Peyer's patch (tissue), 4 donors: ENCODE data around the gene OR4C12. TPM values are rescaled to one million over a fixed set of nuclear protein-coding genes. Genes with fewer than 3 reads are reported as not detected.
"Not testable (repeated sequence)": the region's sequence is repeated elsewhere in the genome, so short reads cannot be mapped to it uniquely, and the experiment has no call there.

Experiments used
- DNase-seq, 3 donors: peaks; one replicate each; pipeline ENCODE4 v3.0.0-alpha.2; 2017 to 2019
- H3K27ac ChIP-seq, 4 donors: fragments of 200-600 bp; sonication (generic); one replicate each; pipeline ENCODE4 v1.5.1; 2016 to 2019
- H3K27me3 ChIP-seq, 2 donors: fragments of 200-600 bp; sonication (generic); one replicate each; pipeline ENCODE4 v1.5.1; 2019
- H3K36me3 ChIP-seq, 3 donors: fragments of 200-600 bp; sonication (generic); one replicate each; pipeline ENCODE4 v1.5.1; 2016 to 2019
- H3K4me1 ChIP-seq, 4 donors: fragments of 200-600 bp; sonication (generic); one replicate each; pipeline ENCODE4 v1.5.1; 2016 to 2019
- H3K4me3 ChIP-seq, 4 donors: fragments of 200-600 bp; sonication (generic); 1 replicate in 3 of 4; 2 replicates in 1 of 4; pipeline ENCODE4 v1.5.1; 2016 to 2019; ENCODE audit warnings: mild to moderate bottlenecking in 1 of 4
- H3K9me3 ChIP-seq, 4 donors: fragments of 200-600 bp; sonication (generic); one replicate each; pipeline ENCODE4 v1.5.1; 2016 to 2019; ENCODE audit warnings: mild to moderate bottlenecking in 1 of 4
- POLR2A ChIP-seq, 2 donors: fragments of 450-650 bp; IDR thresholded peaks; one replicate each; pipeline ENCODE4 v1.5.1; 2017; ENCODE audit warnings: antibody characterized with exemption in 2 of 2, mild to moderate bottlenecking in 2 of 2, moderate library complexity in 2 of 2
- total RNA-seq, 4 donors: library from RNA; depleted of rRNA; stranded (reverse); fragments of >200 nt; gene quantifications; one replicate each; pipeline ENCODE4 v1.1.0, GENCODE V29; 2016
- TF ChIP-seq, protein P1 (sequence below), 6 experiments: fragments of 450-650 bp in 4 of 6; fragments of 200-600 bp in 2 of 6; sonication (generic) in 1 of 6; IDR thresholded peaks; one replicate each; pipeline ENCODE4 v1.5.1; 2017 to 2019; ENCODE audit warnings: antibody characterized with exemption in 6 of 6, mild to moderate bottlenecking in 3 of 6, moderate library complexity in 1 of 6

The OR4C12 gene
- not detected for total RNA-seq

DNA sequence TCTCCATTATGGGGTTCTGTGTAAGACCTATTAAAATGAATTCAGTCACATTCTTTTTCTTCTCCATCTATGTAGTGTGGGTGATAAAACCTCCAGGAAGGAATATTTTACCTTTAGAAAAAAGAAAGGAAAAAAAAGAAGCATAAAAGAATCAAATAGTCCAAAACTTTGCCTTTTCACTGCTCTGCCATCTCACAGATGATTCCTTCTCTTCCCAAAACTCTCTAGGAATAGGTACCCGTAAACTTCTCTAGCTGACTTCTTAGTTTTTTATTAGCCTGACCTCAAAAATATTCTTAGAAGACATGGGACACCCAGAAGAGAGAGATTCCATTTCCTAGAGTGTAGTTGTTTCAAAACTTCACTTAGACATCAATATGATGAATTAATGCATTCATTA is at the start of gene OR4C12:
OR4C12 (minus strand) TSS at position 101 of the 400 bp plus-strand sequence; CDS start at position 67, 34 bp downstream.
- H3K9me3 ChIP-seq, H3K36me3 ChIP-seq, H3K27ac ChIP-seq, H3K4me3 ChIP-seq, H3K27me3 ChIP-seq, DNase-seq, H3K4me1 ChIP-seq: not testable (repeated sequence)

DNA sequence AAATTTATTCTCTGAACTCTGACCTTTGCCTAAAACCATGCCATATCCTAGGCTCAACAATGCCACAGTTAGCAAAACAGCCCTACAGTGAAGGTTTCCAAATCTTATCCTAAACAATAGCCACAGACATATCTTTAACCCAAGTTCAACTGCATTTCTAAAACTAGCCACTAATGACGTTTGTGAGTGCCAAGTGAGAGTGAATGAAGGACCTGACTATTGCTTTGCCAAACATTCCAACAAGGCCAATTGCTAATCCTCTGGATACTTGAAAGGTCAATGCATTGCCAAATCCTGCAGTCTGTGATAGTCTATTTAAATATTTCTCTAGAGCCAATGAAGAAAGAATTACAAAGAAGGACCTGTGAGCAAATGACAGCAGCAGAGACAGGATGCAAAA is 47.9 kb upstream of the OR4C12 start:
- Histone ChIP-seq H3K4me3 (no peak overlapping the region), H3K27ac (no peak overlapping the region), H3K36me3 (no peaks in the 10 kb centered on the region), H3K4me1 (no peaks in the 10 kb centered on the region), H3K9me3 (peaks cover 0 to 9% (median 0%) of the 10 kb centered on the region in 4 donors), H3K27me3 (no peaks in the 10 kb centered on the region)
- no peak for DNase-seq
- TF ChIP-seq, protein P1, sequence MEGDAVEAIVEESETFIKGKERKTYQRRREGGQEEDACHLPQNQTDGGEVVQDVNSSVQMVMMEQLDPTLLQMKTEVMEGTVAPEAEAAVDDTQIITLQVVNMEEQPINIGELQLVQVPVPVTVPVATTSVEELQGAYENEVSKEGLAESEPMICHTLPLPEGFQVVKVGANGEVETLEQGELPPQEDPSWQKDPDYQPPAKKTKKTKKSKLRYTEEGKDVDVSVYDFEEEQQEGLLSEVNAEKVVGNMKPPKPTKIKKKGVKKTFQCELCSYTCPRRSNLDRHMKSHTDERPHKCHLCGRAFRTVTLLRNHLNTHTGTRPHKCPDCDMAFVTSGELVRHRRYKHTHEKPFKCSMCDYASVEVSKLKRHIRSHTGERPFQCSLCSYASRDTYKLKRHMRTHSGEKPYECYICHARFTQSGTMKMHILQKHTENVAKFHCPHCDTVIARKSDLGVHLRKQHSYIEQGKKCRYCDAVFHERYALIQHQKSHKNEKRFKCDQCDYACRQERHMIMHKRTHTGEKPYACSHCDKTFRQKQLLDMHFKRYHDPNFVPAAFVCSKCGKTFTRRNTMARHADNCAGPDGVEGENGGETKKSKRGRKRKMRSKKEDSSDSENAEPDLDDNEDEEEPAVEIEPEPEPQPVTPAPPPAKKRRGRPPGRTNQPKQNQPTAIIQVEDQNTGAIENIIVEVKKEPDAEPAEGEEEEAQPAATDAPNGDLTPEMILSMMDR (IDR thresholded peaks at IDR 0.05), result no peak
- TF ChIP-seq POLR2A (IDR thresholded peaks at IDR 0.05), result no peak

DNA sequence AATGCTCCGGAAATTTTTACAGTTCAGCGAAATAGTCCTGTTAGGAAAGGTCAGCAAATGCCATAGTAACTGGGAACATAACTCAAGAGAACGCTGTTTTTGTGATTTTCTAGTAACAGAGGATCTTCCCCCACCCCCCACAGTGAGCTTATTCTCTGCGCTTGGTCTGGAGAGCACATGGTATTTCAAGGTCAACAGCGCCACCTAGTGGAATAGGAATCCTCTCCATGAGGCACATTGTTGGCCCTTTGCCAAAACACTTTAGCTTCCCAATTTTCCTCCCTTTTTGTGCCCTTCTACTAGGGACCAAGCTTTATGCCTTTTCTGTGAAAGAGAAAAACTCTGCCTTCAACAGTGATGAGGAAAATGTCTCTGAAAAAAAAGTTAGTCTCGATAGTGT is 13.2 kb upstream of the OR4C12 start:
- TF ChIP-seq, protein P1 (IDR thresholded peaks at IDR 0.05), result peak in 3 of 6 experiments; percentile 11 to 16 (median 14)
- TF ChIP-seq POLR2A (IDR thresholded peaks at IDR 0.05), result no peak
- DNase-seq, result no peak
- no peaks in the 10 kb centered on the region for H3K36me3 ChIP-seq
- no peaks in the 10 kb centered on the region for H3K27me3 ChIP-seq
- no peak overlapping the region for H3K4me3 ChIP-seq
- no peaks in the 10 kb centered on the region for H3K9me3 ChIP-seq
- H3K27ac ChIP-seq, result no peak overlapping the region
- no peaks in the 10 kb centered on the region for H3K4me1 ChIP-seq

DNA sequence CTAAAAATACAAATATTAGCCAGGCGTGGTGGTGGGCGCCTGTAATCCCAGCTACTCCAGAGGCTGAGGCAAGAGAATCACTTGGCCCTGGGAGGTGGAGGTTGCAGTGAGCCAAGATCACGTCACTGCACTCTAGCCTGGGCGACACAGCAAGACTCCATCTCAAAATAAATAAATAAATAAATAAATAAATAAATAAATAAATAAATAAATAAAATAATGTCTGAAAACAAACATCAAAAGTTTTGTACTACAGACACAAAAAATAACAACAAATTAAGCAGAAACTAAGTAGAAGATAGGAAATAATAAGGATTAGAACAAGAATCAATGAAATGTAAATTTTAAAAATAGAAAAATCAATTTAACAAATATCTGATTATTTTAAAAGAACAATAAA is 8.9 kb downstream of the OR4C12 start:
- not testable (repeated sequence) for DNase-seq, H3K27ac ChIP-seq, H3K36me3 ChIP-seq, H3K4me3 ChIP-seq, H3K4me1 ChIP-seq, H3K27me3 ChIP-seq, H3K9me3 ChIP-seq

DNA sequence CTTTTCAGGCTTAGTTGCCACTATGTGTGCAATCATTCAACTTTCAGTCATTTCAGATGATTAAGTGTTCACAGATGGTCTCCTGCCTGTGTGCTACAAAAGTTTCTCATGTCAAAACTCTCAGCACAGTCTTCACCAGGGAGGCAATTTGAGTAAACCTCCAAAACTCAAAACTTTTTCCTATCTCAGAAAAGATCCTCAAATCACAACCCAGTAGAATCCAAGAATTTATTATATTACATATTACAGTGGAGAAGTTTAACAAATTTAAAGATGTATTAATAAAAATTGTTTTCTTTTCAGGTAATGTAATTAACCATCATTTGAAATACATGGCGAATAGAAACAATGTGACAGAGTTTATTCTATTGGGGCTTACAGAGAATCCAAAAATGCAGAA is 30.2 kb downstream of the OR4C12 start, which contains the start of gene OR4C13:
OR4C13 (plus strand) TSS at position 301 of the 400 bp plus-strand sequence; CDS start at position 333, 32 bp downstream.
- H3K9me3 ChIP-seq, result peaks cover 0 to 3% (median 0%) of the 10 kb centered on the region in 4 donors
- no peaks in the 10 kb centered on the region for H3K36me3 ChIP-seq
- no peaks in the 10 kb centered on the region for H3K4me1 ChIP-seq
- no peak within 1 kb of the TSS for H3K27ac ChIP-seq
- no peak within 1 kb of the TSS for H3K4me3 ChIP-seq
- no peak for DNase-seq
- no peaks in the 10 kb centered on the region for H3K27me3 ChIP-seq
- no peak for TF ChIP-seq POLR2A (IDR thresholded peaks at IDR 0.05)
- TF ChIP-seq, protein P1 (IDR thresholded peaks at IDR 0.05), result no peak

DNA sequence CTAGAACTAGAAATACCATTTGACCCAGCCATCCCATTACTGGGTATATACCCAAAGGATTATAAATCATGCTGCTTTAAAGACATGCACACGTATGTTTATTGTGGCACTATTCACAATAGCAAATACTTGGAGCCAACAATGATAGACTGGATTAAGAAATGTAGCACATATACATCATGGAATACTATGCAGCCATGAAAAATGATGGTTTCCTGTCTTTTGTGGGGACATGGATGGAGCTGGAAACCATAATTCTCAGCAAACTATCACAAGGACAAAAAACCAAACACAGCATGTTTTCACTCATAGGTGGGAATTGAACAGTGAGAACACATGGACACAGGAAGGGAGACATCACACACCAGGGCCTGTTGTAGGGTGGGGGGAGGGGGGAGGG is 33.6 kb downstream of the OR4C12 start:
- not testable (repeated sequence) for DNase-seq, H3K4me1 ChIP-seq, H3K27ac ChIP-seq, H3K9me3 ChIP-seq, H3K27me3 ChIP-seq, H3K4me3 ChIP-seq, H3K36me3 ChIP-seq

Other genes with a start within 250 kb of the OR4C12 start
- not detected for gene OR4C13, start 30.1 kb downstream of the OR4C12 start, total RNA-seq
- not detected for gene OR4C45, start 50.3 kb upstream of the OR4C12 start, total RNA-seq